Measurements from ENCODE around the gene PHOX2B.

DNA sequence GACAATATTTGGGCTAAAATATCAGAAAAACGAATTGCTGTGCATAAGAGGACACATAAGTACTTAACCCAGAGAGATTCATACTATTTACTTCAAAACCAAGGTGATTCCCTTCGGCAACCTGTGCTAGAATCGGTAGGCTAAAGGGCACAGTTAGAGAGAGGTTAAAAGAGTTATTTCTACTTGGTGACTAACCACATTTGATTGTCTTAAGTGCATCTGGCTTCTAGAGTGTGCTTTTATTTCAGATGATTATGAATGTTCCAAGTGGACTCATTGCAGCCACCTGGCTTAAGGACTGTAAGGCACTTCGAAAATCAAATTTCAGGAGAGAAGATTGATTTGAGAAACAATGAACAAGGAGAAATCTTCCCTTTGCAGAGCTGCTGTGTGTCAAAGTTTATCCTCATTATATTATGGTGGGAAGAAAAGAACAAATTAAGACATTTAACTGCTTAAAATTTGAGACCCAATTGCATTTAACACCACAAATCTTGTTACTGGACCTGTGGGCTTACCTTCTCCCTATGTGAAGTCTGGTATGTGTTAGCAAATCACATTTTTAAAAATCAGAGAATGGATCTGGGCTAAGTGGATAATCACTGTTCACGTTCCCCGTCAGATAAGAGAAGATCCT, 34.0 kb downstream of the PHOX2B start:
- TF ChIP-seq, protein P1, sequence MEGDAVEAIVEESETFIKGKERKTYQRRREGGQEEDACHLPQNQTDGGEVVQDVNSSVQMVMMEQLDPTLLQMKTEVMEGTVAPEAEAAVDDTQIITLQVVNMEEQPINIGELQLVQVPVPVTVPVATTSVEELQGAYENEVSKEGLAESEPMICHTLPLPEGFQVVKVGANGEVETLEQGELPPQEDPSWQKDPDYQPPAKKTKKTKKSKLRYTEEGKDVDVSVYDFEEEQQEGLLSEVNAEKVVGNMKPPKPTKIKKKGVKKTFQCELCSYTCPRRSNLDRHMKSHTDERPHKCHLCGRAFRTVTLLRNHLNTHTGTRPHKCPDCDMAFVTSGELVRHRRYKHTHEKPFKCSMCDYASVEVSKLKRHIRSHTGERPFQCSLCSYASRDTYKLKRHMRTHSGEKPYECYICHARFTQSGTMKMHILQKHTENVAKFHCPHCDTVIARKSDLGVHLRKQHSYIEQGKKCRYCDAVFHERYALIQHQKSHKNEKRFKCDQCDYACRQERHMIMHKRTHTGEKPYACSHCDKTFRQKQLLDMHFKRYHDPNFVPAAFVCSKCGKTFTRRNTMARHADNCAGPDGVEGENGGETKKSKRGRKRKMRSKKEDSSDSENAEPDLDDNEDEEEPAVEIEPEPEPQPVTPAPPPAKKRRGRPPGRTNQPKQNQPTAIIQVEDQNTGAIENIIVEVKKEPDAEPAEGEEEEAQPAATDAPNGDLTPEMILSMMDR (IDR thresholded peaks at IDR 0.05) = no peak
- no peak for TF ChIP-seq POLR2A (IDR thresholded peaks at IDR 0.05)
